Measurements from ENCODE around the gene ALG11. TPM values are rescaled to one million over a fixed set of nuclear protein-coding genes. Genes with fewer than 3 reads are reported as not detected.
A peak's percentile ranks its signal among the peaks of the same experiment; 100 is the strongest.

ALG11 gene
- total RNA-seq, 1 experiment from 2014 or later, result 22.6 TPM

DNA sequence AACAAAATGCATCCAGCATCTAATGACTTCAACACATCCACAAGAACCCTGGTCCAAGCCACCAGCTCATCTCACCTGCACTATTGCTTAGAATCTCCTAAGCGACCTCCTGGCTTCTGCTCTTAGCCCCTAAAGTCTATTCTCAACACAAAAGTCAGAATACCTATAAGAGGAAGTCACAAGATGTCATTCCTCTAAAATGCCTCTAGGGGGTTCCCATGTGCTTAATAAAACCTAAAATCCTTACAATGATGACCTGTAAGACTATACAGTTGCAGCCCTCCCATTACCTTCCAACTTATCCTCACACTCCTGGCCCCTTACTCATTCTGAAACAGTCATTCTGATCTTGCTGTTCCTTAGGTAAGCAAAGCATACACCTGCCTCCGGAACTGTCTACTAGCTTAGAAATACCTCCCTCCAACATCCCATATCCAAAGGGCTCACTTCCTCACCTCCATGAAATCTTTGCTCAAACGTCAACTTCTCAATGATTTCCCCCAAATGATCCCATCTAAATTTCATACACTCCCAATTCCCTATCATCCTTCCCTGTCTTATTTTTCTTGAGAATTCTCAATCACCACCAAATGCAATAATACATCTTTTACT lies 11.0 kb upstream of the ALG11 start:
- intact Hi-C loops (cut with micrococcal nuclease), result loop anchor here (5.0 kb wide), 1 partner anchor 126 kb away; the partner anchor contains the start of gene NEK5
- peak; percentile 32 for DNase-seq (ENCODE audit: low read depth, low spot score)
- H3K79me2 ChIP-seq (ENCODE audit: insufficient read depth, low read length), result no peaks in the 10 kb centered on the region
- TF ChIP-seq RAD21 (IDR thresholded peaks at IDR 0.05; ENCODE audit: low read depth) (peak; percentile 64), ZNF274 (IDR thresholded peaks at IDR 0.05; ENCODE audit: low read depth, low read length) (no peak), CBX3 (IDR thresholded peaks at IDR 0.05; ENCODE audit: low read depth) (no peak), POLR2A (IDR thresholded peaks at IDR 0.05; ENCODE audit: borderline replicate concordance, extremely low read depth, insufficient read depth, insufficient read length) (no peak)
- TF ChIP-seq, protein P1, sequence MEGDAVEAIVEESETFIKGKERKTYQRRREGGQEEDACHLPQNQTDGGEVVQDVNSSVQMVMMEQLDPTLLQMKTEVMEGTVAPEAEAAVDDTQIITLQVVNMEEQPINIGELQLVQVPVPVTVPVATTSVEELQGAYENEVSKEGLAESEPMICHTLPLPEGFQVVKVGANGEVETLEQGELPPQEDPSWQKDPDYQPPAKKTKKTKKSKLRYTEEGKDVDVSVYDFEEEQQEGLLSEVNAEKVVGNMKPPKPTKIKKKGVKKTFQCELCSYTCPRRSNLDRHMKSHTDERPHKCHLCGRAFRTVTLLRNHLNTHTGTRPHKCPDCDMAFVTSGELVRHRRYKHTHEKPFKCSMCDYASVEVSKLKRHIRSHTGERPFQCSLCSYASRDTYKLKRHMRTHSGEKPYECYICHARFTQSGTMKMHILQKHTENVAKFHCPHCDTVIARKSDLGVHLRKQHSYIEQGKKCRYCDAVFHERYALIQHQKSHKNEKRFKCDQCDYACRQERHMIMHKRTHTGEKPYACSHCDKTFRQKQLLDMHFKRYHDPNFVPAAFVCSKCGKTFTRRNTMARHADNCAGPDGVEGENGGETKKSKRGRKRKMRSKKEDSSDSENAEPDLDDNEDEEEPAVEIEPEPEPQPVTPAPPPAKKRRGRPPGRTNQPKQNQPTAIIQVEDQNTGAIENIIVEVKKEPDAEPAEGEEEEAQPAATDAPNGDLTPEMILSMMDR (IDR thresholded peaks at IDR 0.05 in 2 of 3, conservative IDR thresholded peaks at IDR 0.05 in 1 of 3; ENCODE audit: borderline replicate concordance in 1 of 3, insufficient read depth in 1 of 3, low read depth in 2 of 3, low read length in 2 of 3), result peak; percentile 52 to 74 (median 55); a peak in 5 of 6 replicates
- H4K20me1 ChIP-seq (ENCODE audit: insufficient read depth), result no peaks in the 10 kb centered on the region
- H3K27me3 ChIP-seq (ENCODE audit: insufficient read depth, low read length), result no peaks in the 10 kb centered on the region
- H3K9me2 ChIP-seq (ENCODE audit: insufficient read depth), result no peaks in the 10 kb centered on the region
- H3K9ac ChIP-seq (ENCODE audit: low read length), result no peak overlapping the region
- no peaks in the 10 kb centered on the region for H3K9me3 ChIP-seq (ENCODE audit: control insufficient read depth in 1 of 2, insufficient read depth in 1 of 2, low read depth in 1 of 2, low read length in 2 of 2)
- ATAC-seq, result peak; percentile 86
- H2AFZ ChIP-seq (ENCODE audit: low read depth, low read length, poor library complexity, severe bottlenecking), result no peak overlapping the region
- BruUV-seq (replicated peaks), result no TSS peak
- H3K4me2 ChIP-seq (ENCODE audit: low read length), result no peak overlapping the region
- peaks cover 0 to 5% of the 10 kb centered on the region in 2 experiments; a peak in 1 of 4 replicates for H3K4me1 ChIP-seq (ENCODE audit: control insufficient read depth in 1 of 2, insufficient read depth in 2 of 2, low read length in 2 of 2)
- ChIA-PET RAD21 (ENCODE audit: low non-redundant PET in 1 of 2, low total read pairs in 2 of 2, uncharacterized antibody in 2 of 2, unreplicated experiment in 2 of 2) (no interaction called here), POLR2A (no interaction called here), CTCF (interaction anchor here (0.8 to 1.2 kb wide), 2 partner anchors 11 to 126 kb away, joined by 3 to 5 read pairs; partner anchors contain the start of gene ALG11)
- H3K4me3 ChIP-seq (replicated peaks in 1 of 2; ENCODE audit: low read depth in 1 of 2, low read length in 2 of 2), result no peak overlapping the region
- H3K27ac ChIP-seq (ENCODE audit: low read depth, low read length), result no peak overlapping the region
- H3K36me3 ChIP-seq (ENCODE audit: control insufficient read depth in 1 of 2, insufficient read depth in 2 of 2, low read length in 2 of 2), result no peaks in the 10 kb centered on the region

DNA sequence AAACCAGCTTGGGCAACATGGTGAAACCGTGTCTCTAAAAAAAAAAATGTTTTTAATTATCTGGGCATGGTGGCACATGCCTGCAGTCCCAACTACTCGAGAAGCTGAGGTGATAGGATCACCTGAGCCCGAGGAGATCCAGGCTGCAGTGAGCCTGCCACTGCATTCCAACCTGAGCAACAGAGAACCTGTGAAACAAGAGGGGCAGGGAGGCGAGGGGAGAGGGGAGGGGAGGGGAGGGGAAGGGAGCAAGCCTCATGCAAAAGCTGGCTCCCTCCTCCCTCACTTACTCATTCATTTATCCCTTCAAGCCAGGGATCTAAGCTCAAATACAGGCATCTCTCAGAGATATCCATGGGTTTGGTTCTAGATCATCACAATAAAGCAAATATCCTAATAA lies 9.8 kb upstream of the ALG11 start:
- no peaks in the 10 kb centered on the region for H3K9me3 ChIP-seq (ENCODE audit: control insufficient read depth in 1 of 2, insufficient read depth in 1 of 2, low read depth in 1 of 2, low read length in 2 of 2)
- ChIA-PET CTCF (interaction anchor here (0.7 kb wide), 1 partner anchor 125 kb away, joined by 3 read pairs; no protein-coding TSS in a partner anchor), POLR2A (no interaction called here), RAD21 (ENCODE audit: low non-redundant PET in 1 of 2, low total read pairs in 2 of 2, uncharacterized antibody in 2 of 2, unreplicated experiment in 2 of 2) (no interaction called here)
- no peak for TF ChIP-seq ELF1 (IDR thresholded peaks at IDR 0.05; ENCODE audit: borderline replicate concordance, low read depth)
- TF ChIP-seq EGR1 (IDR thresholded peaks at IDR 0.05; ENCODE audit: low read depth), result no peak
- no peak for TF ChIP-seq FOSL1 (IDR thresholded peaks at IDR 0.05; ENCODE audit: low read depth)
- no peak for TF ChIP-seq SP1 (IDR thresholded peaks at IDR 0.05; ENCODE audit: low read depth)
- TF ChIP-seq ZNF274 (IDR thresholded peaks at IDR 0.05; ENCODE audit: low read depth, low read length), result no peak
- H3K36me3 ChIP-seq (ENCODE audit: control insufficient read depth in 1 of 2, insufficient read depth in 2 of 2, low read length in 2 of 2), result no peaks in the 10 kb centered on the region
- H3K4me2 ChIP-seq (ENCODE audit: low read length), result no peak overlapping the region
- no peak for ATAC-seq
- H2AFZ ChIP-seq (ENCODE audit: low read depth, low read length, poor library complexity, severe bottlenecking), result no peak overlapping the region
- H3K4me1 ChIP-seq (ENCODE audit: control insufficient read depth in 1 of 2, insufficient read depth in 2 of 2, low read length in 2 of 2), result peaks cover 0 to 5% of the 10 kb centered on the region in 2 experiments; a peak in 1 of 4 replicates
- no peaks in the 10 kb centered on the region for H3K9me2 ChIP-seq (ENCODE audit: insufficient read depth)
- no peaks in the 10 kb centered on the region for H3K79me2 ChIP-seq (ENCODE audit: insufficient read depth, low read length)
- intact Hi-C loops (cut with micrococcal nuclease), result loop anchor here (5.0 kb wide), 1 partner anchor 125 kb away; the partner anchor contains the start of gene NEK5
- no peaks in the 10 kb centered on the region for H3K27me3 ChIP-seq (ENCODE audit: insufficient read depth, low read length)
- DNase-seq (ENCODE audit: low read depth, low spot score), result no peak
- no peaks in the 10 kb centered on the region for H4K20me1 ChIP-seq (ENCODE audit: insufficient read depth)
- BruUV-seq (replicated peaks), result no TSS peak
- no peak overlapping the region for H3K9ac ChIP-seq (ENCODE audit: low read length)
- no peak overlapping the region for H3K27ac ChIP-seq (ENCODE audit: low read depth, low read length)
- H3K4me3 ChIP-seq (replicated peaks in 1 of 2; ENCODE audit: low read depth in 1 of 2, low read length in 2 of 2), result no peak overlapping the region

Data from HCT116 (cell line).